Calu3 (cell line): ENCODE results near the gene GOLPH3L. TPM values are rescaled to one million over a fixed set of nuclear protein-coding genes. Genes with fewer than 3 reads are reported as not detected.
"Not testable (repeated sequence)": the region's sequence is repeated elsewhere in the genome, so short reads cannot be mapped to it uniquely, and the experiment has no call there.

Source experiments
- BruUV-seq: library from RNA; stranded (reverse); fragments of 400-500 nt; replicated peaks from 2 replicates; lab custom pipeline; 2021; lab: Mats Ljungman, UMichigan
- CTCF ChIA-PET: fragments of 300-600 bp; sonication (Branson Sonifier 250); formaldehyde crosslinking; loops from one replicate; lab custom pipeline; 2022; ENCODE audit warnings: antibody characterized with exemption; lab: Charles Lee
- DNase-seq: peaks from one replicate; pipeline ENCODE4 v3.0.0; 2022
- H3K27ac Mint-ChIP-seq: one replicate; pipeline ENCODE4 v1.8.0; 2022; ENCODE audit warnings: mixed read lengths; ENCODE audit not compliant: unreplicated experiment
- H3K27me3 Mint-ChIP-seq: one replicate; pipeline ENCODE4 v1.8.0; 2022; ENCODE audit warnings: mixed read lengths; ENCODE audit not compliant: unreplicated experiment
- H3K36me3 Mint-ChIP-seq: one replicate; pipeline ENCODE4 v1.8.0; 2022; ENCODE audit warnings: mild to moderate bottlenecking, moderate library complexity, mixed read lengths; ENCODE audit not compliant: insufficient read depth, unreplicated experiment
- H3K4me1 Mint-ChIP-seq: one replicate; pipeline ENCODE4 v1.8.0; 2022; ENCODE audit warnings: mild to moderate bottlenecking, low read depth, mixed read lengths; ENCODE audit not compliant: unreplicated experiment
- H3K4me3 Mint-ChIP-seq: one replicate; pipeline ENCODE4 v1.8.0; 2022; ENCODE audit warnings: mild to moderate bottlenecking, low read depth, moderate library complexity, mixed read lengths; ENCODE audit not compliant: unreplicated experiment
- H3K9me3 Mint-ChIP-seq: one replicate; pipeline ENCODE4 v1.8.0; 2022; ENCODE audit warnings: low read depth, mixed read lengths; ENCODE audit not compliant: unreplicated experiment
- CTCF ChIP-seq: fragments of 200-600 bp; IDR thresholded peaks from one replicate; pipeline ENCODE4 v1.8.0; 2022; ENCODE audit warnings: antibody characterized with exemption; ENCODE audit not compliant: unreplicated experiment
- intact Hi-C: fragments of 100-400 bp; cut with micrococcal nuclease; formaldehyde crosslinking; loops from one replicate; pipeline ENCODE4 v1.10.0; 2022; ENCODE audit not compliant: unreplicated experiment
- total RNA-seq: library from RNA; stranded (reverse); gene quantifications from 2 replicates; pipeline ENCODE4 v1.2.3, GENCODE V29; 2022

The GOLPH3L gene
- total RNA-seq, 1 experiment from 2014 or later = 64.7 TPM

GRCh38 chr1:150612014-150612345 is 85.0 kb downstream of the GOLPH3L start:
- TF ChIP-seq CTCF = no peak
- H3K36me3 Mint-ChIP-seq = peaks cover 82% of the 10 kb centered on the region
- peak overlapping the region; percentile 0 for H3K4me3 Mint-ChIP-seq
- H3K9me3 Mint-ChIP-seq = no peaks in the 10 kb centered on the region
- CTCF ChIA-PET = interaction anchor here (0.6 to 1.0 kb wide), 6 partner anchors 17 to 201 kb away, joined by 3 to 6 read pairs (median 4); partner anchors contain the start of genes ADAMTSL4, ENSA and MCL1
- H3K4me1 Mint-ChIP-seq = peaks cover 71% of the 10 kb centered on the region
- H3K27ac Mint-ChIP-seq = peak overlapping the region; percentile 90
- intact Hi-C loops = no loop called here
- no peak for DNase-seq
- TSS peak; percentile 94 for BruUV-seq
- no peaks in the 10 kb centered on the region for H3K27me3 Mint-ChIP-seq

- no peak overlapping the region for H3K4me3 Mint-ChIP-seq
- no peak for DNase-seq
- no peaks in the 10 kb centered on the region for H3K9me3 Mint-ChIP-seq
- peaks cover 57% of the 10 kb centered on the region for H3K4me1 Mint-ChIP-seq
- intact Hi-C loops = loop anchor here (2.0 kb wide), 1 partner anchor 36 kb away; no protein-coding TSS in a partner anchor
- peak overlapping the region; percentile 90 for H3K27ac Mint-ChIP-seq
- peaks cover 77% of the 10 kb centered on the region for H3K36me3 Mint-ChIP-seq
- no TSS peak for BruUV-seq
- no peak for TF ChIP-seq CTCF
- CTCF ChIA-PET = interaction anchor here (0.6 kb wide), 1 partner anchor 249 kb away, joined by 3 read pairs; no protein-coding TSS in a partner anchor
- H3K27me3 Mint-ChIP-seq = no peaks in the 10 kb centered on the region
Observed at GRCh38 chr1:150610576-150610975, 86.4 kb downstream of the GOLPH3L start.

- Mint-ChIP-seq H3K4me3 (no peak overlapping the region), H3K27ac (peak overlapping the region; percentile 65), H3K27me3 (no peaks in the 10 kb centered on the region), H3K9me3 (no peaks in the 10 kb centered on the region), H3K36me3 (peaks cover 74% of the 10 kb centered on the region), H3K4me1 (peaks cover 56% of the 10 kb centered on the region)
- TF ChIP-seq CTCF = no peak
- CTCF ChIA-PET = interaction anchor here (1.3 kb wide), 1 partner anchor 20 kb away, joined by 3 read pairs; the partner anchor contains the start of gene ENSA
- intact Hi-C loops = loop anchor here (2.0 kb wide), 1 partner anchor 35 kb away; no protein-coding TSS in a partner anchor
- no TSS peak for BruUV-seq
- DNase-seq = no peak
Observed at GRCh38 chr1:150609732-150610131, 87.2 kb downstream of the GOLPH3L start.

- CTCF ChIA-PET = interaction anchor here (0.7 kb wide), 1 partner anchor 115 kb away, joined by 3 read pairs; no protein-coding TSS in a partner anchor
- no peaks in the 10 kb centered on the region for H3K27me3 Mint-ChIP-seq
Observed at GRCh38 chr1:150606463-150607142, 90.4 kb downstream of the GOLPH3L start.

GRCh38 chr1:150605451-150605731 is 91.6 kb downstream of the GOLPH3L start:
- Mint-ChIP-seq H3K36me3 (peaks cover 59% of the 10 kb centered on the region), H3K4me1 (peaks cover 37% of the 10 kb centered on the region), H3K27ac (peak overlapping the region; percentile 100)
- H3K27me3 Mint-ChIP-seq, H3K4me3 Mint-ChIP-seq, H3K9me3 Mint-ChIP-seq, BruUV-seq, DNase-seq, intact Hi-C loops: not testable (repeated sequence)
- CTCF ChIA-PET = interaction anchor here (0.6 to 1.7 kb wide), 8 partner anchors 8 to 401 kb away, joined by 3 to 10 read pairs (median 4); partner anchors contain the start of genes MCL1 and MINDY1

More at GRCh38 chr1:150606463-150607142, 90.4 kb downstream of the GOLPH3L start:
- BruUV-seq = no TSS peak
- no peak overlapping the region for H3K4me3 Mint-ChIP-seq
- no peaks in the 10 kb centered on the region for H3K9me3 Mint-ChIP-seq
- peak overlapping the region; percentile 71 for H3K27ac Mint-ChIP-seq
- intact Hi-C loops = no loop called here
- DNase-seq = no peak
- peaks cover 61% of the 10 kb centered on the region for H3K36me3 Mint-ChIP-seq
- no peak for TF ChIP-seq CTCF
- peaks cover 45% of the 10 kb centered on the region for H3K4me1 Mint-ChIP-seq
